ENCODE results near the gene CYSLTR1.
"Not testable (repeated sequence)": the region's sequence is repeated elsewhere in the genome, so short reads cannot be mapped to it uniquely, and the experiment has no call there.

The CYSLTR1 gene

GRCh38 chrX:78303086-78303485 is 24.3 kb downstream of the CYSLTR1 start:
- no peaks in the 10 kb centered on the region for H3K27me3 ChIP-seq (ENCODE audit: insufficient read depth, low read length, poor library complexity, severe bottlenecking)
- H3K9me3 ChIP-seq (ENCODE audit: insufficient read depth, low read depth, low read length): no peaks in the 10 kb centered on the region; the same call in 1 of the 2 replicates
- H3K9ac ChIP-seq (ENCODE audit: low read depth, low read length, poor library complexity, severe bottlenecking): no peak overlapping the region
- no peak for TF ChIP-seq EZH2phosphoT487 (IDR thresholded peaks at IDR 0.05; ENCODE audit: borderline replicate concordance)
- no peak for TF ChIP-seq CTCF (conservative IDR thresholded peaks at IDR 0.05; ENCODE audit: low read length)
- H2AFZ ChIP-seq (ENCODE audit: low read length): no peak overlapping the region
- H3K4me3 ChIP-seq (ENCODE audit: low read length, poor library complexity, severe bottlenecking): no peak overlapping the region
- H3K36me3 ChIP-seq (ENCODE audit: insufficient read depth, low read length): no peaks in the 10 kb centered on the region
- H3K79me2 ChIP-seq (ENCODE audit: insufficient read depth, low read length): no peaks in the 10 kb centered on the region
- no peak overlapping the region for H3K4me2 ChIP-seq (ENCODE audit: low read depth, low read length, poor library complexity, severe bottlenecking)
- no peaks in the 10 kb centered on the region for H3F3A ChIP-seq (ENCODE audit: low read depth)
- H3K9me2 ChIP-seq (replicated peaks; ENCODE audit: low read depth, low read length): no peaks in the 10 kb centered on the region
- H3K4me1 ChIP-seq (ENCODE audit: insufficient read depth, low read length, poor library complexity, severe bottlenecking): no peaks in the 10 kb centered on the region
- H4K20me1 ChIP-seq (ENCODE audit: insufficient read depth, low read length, poor library complexity, severe bottlenecking): no peaks in the 10 kb centered on the region

GRCh38 chrX:78300933-78301332 is 26.5 kb downstream of the CYSLTR1 start:
- not testable (repeated sequence) for H3K79me2 ChIP-seq (ENCODE audit: insufficient read depth, low read length); H2AFZ ChIP-seq (ENCODE audit: low read length); H3K4me1 ChIP-seq (ENCODE audit: insufficient read depth, low read length, poor library complexity, severe bottlenecking); H3K36me3 ChIP-seq (ENCODE audit: insufficient read depth, low read length); H3K9ac ChIP-seq (ENCODE audit: low read depth, low read length, poor library complexity, severe bottlenecking); H3K4me2 ChIP-seq (ENCODE audit: low read depth, low read length, poor library complexity, severe bottlenecking); H4K20me1 ChIP-seq (ENCODE audit: insufficient read depth, low read length, poor library complexity, severe bottlenecking); H3K4me3 ChIP-seq (ENCODE audit: low read length, poor library complexity, severe bottlenecking); H3K9me3 ChIP-seq (ENCODE audit: insufficient read depth, low read depth, low read length); H3F3A ChIP-seq (ENCODE audit: low read depth); H3K9me2 ChIP-seq (replicated peaks; ENCODE audit: low read depth, low read length); H3K27me3 ChIP-seq (ENCODE audit: insufficient read depth, low read length, poor library complexity, severe bottlenecking)

- Histone ChIP-seq H3K27me3 (ENCODE audit: insufficient read depth, low read length, poor library complexity, severe bottlenecking) (no peaks in the 10 kb centered on the region), H3K4me3 (ENCODE audit: low read length, poor library complexity, severe bottlenecking) (no peak overlapping the region), H3K79me2 (ENCODE audit: insufficient read depth, low read length) (no peaks in the 10 kb centered on the region), H3K9me2 (replicated peaks; ENCODE audit: low read depth, low read length) (no peaks in the 10 kb centered on the region), H3K9me3 (ENCODE audit: insufficient read depth, low read depth, low read length) (no peaks in the 10 kb centered on the region; the same call in 1 of the 2 replicates), H4K20me1 (ENCODE audit: insufficient read depth, low read length, poor library complexity, severe bottlenecking) (no peaks in the 10 kb centered on the region), H3K4me1 (ENCODE audit: insufficient read depth, low read length, poor library complexity, severe bottlenecking) (no peaks in the 10 kb centered on the region), H2AFZ (ENCODE audit: low read length) (no peak overlapping the region), H3K9ac (ENCODE audit: low read depth, low read length, poor library complexity, severe bottlenecking) (no peak overlapping the region), H3F3A (ENCODE audit: low read depth) (no peaks in the 10 kb centered on the region), H3K36me3 (ENCODE audit: insufficient read depth, low read length) (no peaks in the 10 kb centered on the region), H3K4me2 (ENCODE audit: low read depth, low read length, poor library complexity, severe bottlenecking) (no peak overlapping the region)
- TF ChIP-seq EZH2phosphoT487 (IDR thresholded peaks at IDR 0.05; ENCODE audit: borderline replicate concordance) (no peak), CTCF (conservative IDR thresholded peaks at IDR 0.05; ENCODE audit: low read length) (no peak)
Measured at GRCh38 chrX:78283511-78283910, 43.9 kb downstream of the CYSLTR1 start.

- no peaks in the 10 kb centered on the region for H3K9me3 ChIP-seq (ENCODE audit: insufficient read depth, low read depth, low read length)
- no peak for TF ChIP-seq EZH2phosphoT487 (IDR thresholded peaks at IDR 0.05; ENCODE audit: borderline replicate concordance)
- no peak for TF ChIP-seq CTCF (conservative IDR thresholded peaks at IDR 0.05; ENCODE audit: low read length)
Measured at GRCh38 chrX:78237127-78237526, 90.3 kb downstream of the CYSLTR1 start.

GRCh38 chrX:78226047-78226446 is 101.4 kb downstream of the CYSLTR1 start:
- H3K9me3 ChIP-seq (ENCODE audit: insufficient read depth, low read depth, low read length); H3K9me2 ChIP-seq (replicated peaks; ENCODE audit: low read depth, low read length); H3K4me3 ChIP-seq (ENCODE audit: low read length, poor library complexity, severe bottlenecking); H3K27me3 ChIP-seq (ENCODE audit: insufficient read depth, low read length, poor library complexity, severe bottlenecking); H4K20me1 ChIP-seq (ENCODE audit: insufficient read depth, low read length, poor library complexity, severe bottlenecking); H3K79me2 ChIP-seq (ENCODE audit: insufficient read depth, low read length); H3K36me3 ChIP-seq (ENCODE audit: insufficient read depth, low read length); H2AFZ ChIP-seq (ENCODE audit: low read length); H3K9ac ChIP-seq (ENCODE audit: low read depth, low read length, poor library complexity, severe bottlenecking); H3F3A ChIP-seq (ENCODE audit: low read depth); H3K4me1 ChIP-seq (ENCODE audit: insufficient read depth, low read length, poor library complexity, severe bottlenecking); H3K4me2 ChIP-seq (ENCODE audit: low read depth, low read length, poor library complexity, severe bottlenecking): not testable (repeated sequence)

More at GRCh38 chrX:78237127-78237526, 90.3 kb downstream of the CYSLTR1 start:
- no peak overlapping the region for H2AFZ ChIP-seq (ENCODE audit: low read length)
- no peaks in the 10 kb centered on the region for H3K79me2 ChIP-seq (ENCODE audit: insufficient read depth, low read length)
- H3K9me2 ChIP-seq (replicated peaks; ENCODE audit: low read depth, low read length): no peaks in the 10 kb centered on the region
- H3K9ac ChIP-seq (ENCODE audit: low read depth, low read length, poor library complexity, severe bottlenecking): no peak overlapping the region
- no peaks in the 10 kb centered on the region for H3K27me3 ChIP-seq (ENCODE audit: insufficient read depth, low read length, poor library complexity, severe bottlenecking)
- H3K4me2 ChIP-seq (ENCODE audit: low read depth, low read length, poor library complexity, severe bottlenecking): no peak overlapping the region
- peaks cover 5% of the 10 kb centered on the region for H3K4me1 ChIP-seq (ENCODE audit: insufficient read depth, low read length, poor library complexity, severe bottlenecking)
- no peak overlapping the region for H3K4me3 ChIP-seq (ENCODE audit: low read length, poor library complexity, severe bottlenecking)
- no peaks in the 10 kb centered on the region for H3K36me3 ChIP-seq (ENCODE audit: insufficient read depth, low read length)
- H4K20me1 ChIP-seq (ENCODE audit: insufficient read depth, low read length, poor library complexity, severe bottlenecking): no peaks in the 10 kb centered on the region
- H3F3A ChIP-seq (ENCODE audit: low read depth): no peaks in the 10 kb centered on the region
